ENCODE measurements around the gene IRAK3.
"Not testable (repeated sequence)": the region's sequence is repeated elsewhere in the genome, so short reads cannot be mapped to it uniquely, and the experiment has no call there.

The IRAK3 gene

DNA sequence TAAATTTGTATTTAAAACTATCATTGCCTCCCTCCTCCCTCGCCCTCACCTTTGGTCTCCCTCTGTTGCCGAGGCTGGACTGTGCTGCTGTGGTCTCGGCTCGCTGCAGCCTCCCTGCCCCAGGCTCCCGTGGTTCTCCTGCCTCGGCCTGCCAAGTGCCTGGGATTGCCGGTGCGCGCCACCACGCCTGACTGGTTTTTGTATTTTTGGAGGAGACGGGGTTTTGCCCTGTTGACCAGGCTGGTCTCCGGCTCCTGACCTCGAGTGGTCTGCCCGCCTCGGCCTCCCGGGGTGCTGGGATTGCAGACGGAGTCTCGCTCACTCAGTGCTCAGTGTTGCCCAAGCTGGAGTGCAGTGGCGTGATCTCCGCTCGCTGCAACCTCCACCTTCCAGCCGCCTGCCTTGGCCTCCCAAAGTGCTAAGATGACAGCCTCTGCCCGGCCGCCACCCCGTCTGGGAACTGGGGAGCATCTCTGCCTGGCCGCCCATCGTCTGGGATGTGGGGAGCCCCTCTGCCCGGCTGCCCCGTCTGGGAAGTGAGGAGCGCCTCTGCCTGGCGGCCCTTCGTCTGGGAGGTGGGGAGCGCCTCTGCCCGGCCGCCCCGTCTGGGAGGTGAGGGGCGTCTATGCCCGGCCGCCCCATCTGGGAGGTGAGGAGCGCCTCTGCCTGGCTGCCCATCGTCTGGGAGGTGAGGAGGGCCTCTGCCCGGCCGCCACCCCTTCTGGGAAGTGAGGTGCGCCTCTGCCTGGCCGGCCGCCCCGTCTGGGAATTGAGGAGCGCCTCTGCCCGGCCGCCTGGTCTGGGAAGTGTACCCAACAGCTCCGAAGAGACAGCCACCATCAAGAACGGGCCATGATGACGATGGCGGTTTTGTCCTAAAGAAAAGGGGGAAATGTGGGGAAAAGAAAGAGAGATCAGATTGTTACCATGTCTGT, 14.4 kb upstream of the IRAK3 start:
- DNase-seq (ENCODE audit: low spot score): not testable (repeated sequence)

DNA sequence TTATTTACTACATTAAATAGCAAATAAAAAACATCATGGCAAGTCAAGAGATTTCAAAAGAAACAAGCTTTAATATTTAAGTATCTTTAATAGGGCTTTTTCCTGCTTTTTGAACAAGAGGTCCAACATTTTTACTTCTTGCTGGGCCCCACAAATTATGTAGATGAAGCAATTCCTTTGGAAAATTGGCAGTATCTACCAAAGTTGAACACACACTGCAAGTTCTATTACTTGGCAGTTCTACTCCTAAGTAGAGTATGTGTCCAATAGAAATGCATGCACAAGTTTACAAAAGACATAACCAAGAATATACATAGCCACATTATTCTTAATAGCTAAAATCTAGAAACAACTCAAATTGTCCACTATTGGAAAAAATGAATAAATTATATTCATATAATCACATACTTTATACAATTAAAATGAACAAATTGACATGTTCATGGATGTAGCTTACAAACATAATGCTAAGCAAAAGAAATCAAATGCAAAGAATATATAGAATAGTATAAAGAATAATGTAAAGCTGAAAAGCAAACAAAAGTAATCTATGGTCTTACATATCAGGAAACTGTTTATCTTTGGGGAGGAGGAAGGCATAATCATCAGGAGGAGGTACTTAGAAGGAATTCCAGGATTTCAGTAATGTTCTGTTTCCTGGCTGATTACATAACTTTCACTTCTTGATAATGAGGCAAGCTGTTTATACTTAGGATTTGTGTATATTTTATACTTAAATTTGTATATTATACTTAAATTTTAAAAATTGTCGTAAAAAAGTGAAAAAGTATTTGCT, 12.7 kb upstream of the IRAK3 start:
- DNase-seq (ENCODE audit: low spot score): no peak

DNA sequence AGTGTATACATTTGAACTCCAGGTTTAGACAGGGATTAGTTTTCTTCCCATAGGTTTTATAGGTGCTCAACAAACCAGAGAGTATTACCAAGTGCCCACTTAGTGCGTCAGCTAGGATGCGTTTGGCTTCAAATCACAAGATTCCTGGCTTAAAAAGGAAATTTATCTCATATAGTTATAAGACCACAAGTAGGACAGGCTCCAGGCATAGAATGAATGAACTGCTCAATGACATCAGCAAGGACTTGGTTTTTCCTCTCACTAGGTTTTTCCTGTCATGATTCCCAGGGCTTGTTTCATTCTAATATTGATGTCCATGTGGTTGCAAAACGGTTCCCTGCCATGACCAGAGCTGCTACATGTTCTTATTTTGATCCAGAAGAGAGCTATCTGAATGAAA, 6.1 kb upstream of the IRAK3 start:
- no peak for DNase-seq (ENCODE audit: low spot score)

DNA sequence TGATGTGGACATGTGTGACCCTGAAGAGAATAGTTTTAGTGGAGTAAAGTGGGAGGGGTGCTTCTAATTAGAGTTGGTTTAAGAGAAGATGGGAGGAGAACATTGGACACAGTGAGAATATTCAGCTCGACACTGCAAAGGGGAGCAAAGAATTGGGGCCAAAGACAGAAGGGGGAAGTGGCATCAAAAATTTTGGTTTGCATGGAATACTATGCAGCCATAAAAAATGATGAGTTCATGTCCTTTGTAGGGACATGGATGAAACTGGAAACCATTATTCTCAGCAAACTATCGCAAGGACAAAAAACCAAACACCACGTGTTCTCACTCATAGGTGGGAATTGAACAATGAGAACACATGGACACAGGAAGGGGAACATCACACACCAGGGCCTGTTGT, 4.2 kb upstream of the IRAK3 start:
- DNase-seq (ENCODE audit: low spot score): not testable (repeated sequence)

DNA sequence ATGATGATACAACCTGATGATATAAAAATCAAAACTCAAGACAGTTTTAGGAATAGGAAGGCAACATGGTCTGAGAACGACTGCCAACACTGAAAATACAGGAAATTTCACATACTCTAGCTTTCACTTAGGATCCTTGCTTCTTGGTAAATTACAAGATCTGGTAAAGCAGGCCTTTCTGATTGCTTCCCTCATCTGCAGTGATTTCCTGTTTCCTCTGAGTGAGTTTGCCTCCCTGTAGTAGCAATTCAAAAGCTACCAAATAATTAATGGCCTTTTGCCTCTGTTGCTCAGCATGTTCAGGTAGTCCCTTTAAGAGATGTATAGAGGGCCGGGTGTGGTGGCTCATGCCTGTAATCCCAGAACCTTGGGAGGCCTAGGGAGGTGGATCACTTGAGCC, 2.0 kb upstream of the IRAK3 start:
- DNase-seq (ENCODE audit: low spot score): no peak

DNA sequence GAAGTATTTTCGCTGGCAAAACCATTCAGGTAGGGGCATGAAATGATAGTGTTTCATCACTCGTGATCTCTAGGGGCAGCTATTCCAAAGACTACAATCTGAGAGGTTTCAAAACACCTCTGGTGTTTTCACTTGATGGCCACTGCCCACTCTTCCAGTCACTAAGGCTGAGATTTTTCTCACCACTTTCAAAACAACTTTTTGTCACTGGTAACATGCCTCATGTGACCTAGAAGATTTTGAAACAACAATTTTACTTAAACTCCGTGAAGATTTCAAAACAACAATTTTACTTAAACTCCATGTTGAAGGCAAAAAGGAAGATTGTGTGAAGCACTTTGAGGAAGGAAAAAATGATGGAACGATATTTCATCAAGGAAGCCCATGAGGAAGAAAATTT, 1.2 kb upstream of the IRAK3 start:
- DNase-seq (ENCODE audit: low spot score): no peak

DNA sequence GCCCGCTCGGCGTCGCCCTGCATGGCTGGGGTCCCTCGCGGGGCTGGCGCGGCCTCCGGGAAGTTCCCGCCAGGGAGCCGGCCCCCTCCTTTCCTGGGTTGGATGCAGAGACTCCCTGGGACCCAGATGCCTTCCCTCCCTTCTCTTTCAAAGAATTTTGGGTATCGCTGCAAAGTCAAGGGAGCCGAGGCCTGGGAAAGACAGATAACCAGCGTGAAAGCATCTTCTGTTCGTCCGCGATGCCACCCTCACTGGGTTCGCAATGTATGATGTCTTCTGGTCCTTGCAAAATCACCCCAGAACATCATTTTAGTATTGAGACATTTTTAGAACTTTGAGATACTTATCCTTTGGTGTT, 451 bp downstream of the IRAK3 start:
- no peak for DNase-seq (ENCODE audit: low spot score)

DNA sequence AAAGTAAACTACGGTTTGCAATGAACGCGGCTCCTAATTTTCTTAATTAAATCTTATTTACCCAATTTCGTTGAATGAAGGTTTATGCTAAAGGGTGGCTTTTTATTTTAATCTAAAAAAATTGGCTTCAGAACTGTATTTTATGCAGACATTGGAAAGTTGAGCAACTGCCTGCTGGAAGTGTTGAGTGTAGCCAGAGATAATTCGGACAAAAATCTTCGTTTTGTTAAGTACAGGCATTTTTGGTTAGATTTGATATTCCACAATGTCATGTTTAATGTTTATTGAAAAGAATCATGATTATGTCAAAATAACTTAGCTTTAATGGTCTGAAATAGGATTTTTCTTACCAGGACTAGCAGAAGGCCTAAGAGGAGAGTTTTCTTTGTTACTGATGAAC, 875 bp downstream of the IRAK3 start:
- no peak for DNase-seq (ENCODE audit: low spot score)

DNA sequence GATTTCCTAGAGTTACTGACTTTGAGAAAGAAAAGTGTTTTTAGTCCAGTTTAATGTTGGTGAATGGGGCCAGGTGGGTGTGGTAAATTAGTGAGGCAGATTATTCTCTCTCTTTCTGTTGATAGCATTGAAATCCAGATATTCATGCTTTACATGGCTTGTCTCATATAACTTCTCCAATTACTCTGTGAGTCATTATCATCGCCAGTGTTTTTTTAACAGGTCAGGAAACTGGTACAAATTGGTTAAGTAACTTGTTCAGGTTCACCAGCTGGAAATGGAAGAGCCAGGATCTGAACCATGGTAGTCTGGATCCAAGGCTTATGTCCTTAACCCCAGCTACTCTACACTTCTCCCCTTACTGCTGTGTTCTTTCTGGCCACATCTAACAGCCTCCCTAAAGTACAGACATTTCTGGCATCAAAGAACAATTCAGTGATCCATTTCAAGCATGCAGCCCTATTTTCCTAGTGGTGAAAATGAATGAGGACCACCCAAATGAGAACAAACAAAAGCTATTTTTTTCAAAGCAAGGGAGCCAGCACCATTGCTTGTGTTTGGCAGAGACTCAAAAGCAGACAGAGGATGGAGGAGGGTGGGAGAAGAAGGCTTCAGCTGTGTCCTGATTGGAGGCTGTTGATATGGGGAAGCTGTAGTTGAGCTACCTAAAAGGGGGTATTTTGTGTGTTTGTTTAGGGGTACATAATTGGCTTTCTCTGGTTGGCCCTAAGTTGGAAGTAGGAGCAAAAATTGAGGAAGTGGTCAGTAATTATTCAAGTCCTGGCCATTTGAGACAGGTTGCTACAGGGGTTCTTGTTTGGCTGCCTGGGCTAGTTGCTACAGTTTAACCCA, 1.7 kb downstream of the IRAK3 start:
- DNase-seq (ENCODE audit: low spot score): no peak

DNA sequence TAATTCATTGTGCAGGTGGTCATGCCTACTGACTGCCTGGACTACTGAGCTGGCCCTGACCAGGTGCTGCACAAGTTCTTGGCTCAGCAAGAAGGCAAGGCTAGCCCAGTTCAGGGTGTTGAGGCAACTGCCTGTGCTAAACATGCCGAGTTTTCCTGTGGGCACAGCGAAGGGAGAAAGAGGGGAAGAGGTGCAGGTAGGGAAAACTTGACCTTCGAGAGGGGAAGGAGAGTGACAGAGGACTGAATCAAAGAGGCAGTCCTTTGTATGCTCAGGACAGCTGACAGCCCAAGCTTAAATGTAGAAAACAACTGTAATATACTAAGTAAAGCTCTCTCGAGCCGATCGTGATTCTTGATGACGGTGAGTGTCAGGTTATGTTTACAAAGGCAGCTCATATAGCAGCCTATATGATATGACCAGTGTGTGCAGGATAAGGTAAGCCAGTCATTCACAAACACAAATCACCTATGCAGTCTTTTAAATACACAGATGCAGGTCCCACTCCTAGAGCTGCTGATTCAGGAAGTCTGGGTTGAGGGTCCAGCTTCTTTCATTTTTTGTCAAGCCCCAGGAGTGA, 2.6 kb downstream of the IRAK3 start:
- DNase-seq (ENCODE audit: low spot score): no peak

DNA sequence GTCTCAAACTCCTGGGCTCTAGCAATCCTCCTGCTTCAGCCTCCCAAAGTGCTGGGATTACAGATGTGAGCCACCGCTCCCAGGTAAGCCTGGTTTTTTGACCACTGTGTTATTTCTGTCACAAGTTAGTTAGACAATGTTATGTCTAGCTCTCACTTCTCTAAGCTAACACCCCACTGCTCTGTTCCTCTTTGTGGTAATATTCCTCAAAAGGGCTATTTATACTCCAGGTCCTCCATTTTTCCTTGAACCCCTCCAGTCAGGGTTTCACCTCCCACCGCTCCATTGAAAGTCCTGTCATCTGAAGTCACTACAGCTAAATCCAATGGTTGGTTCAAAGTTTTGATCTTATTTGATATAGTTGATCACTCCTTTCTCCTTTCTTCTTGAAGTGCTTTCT, 5.1 kb downstream of the IRAK3 start:
- no peak for DNase-seq (ENCODE audit: low spot score)

DNA sequence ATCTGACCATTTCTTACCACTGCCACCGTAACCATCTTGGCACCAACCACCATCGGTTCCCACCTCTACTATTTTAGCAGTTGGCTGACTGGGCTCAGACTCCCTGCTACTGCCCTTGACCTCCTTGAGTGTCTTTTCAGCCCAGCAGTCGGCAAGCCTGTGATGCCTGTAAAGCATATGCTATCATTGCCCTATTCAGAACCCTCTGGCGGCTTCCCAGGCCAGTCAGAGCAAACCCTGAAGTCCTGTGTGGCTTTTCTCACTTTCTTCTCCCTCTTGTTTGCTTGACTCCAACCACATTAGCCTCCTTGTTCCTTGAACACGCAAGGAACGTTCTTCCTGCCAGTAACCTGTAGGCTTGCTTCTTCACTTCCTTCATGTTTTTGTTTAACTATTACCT, 6.2 kb downstream of the IRAK3 start:
- DNase-seq (ENCODE audit: low spot score): no peak

DNA sequence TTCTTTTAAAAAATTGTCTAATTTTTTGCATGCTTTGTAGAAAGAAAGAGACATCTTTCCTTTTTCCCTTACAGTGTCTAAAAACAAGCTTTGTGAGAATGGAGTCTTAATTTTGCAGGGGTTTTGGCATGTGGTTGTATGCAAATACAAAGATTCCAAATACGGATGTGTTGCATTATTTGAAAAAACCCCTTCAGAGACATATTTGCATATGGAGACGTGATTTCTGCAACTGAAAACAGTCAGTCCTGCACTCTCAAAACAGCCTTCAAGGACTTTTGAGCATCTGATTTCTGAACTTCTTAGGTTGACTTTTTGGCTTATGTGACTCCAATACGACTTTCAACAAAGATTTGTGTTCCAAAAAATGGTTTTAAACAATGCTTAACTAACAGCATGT, 7.8 kb downstream of the IRAK3 start:
- no peak for DNase-seq (ENCODE audit: low spot score)

DNA sequence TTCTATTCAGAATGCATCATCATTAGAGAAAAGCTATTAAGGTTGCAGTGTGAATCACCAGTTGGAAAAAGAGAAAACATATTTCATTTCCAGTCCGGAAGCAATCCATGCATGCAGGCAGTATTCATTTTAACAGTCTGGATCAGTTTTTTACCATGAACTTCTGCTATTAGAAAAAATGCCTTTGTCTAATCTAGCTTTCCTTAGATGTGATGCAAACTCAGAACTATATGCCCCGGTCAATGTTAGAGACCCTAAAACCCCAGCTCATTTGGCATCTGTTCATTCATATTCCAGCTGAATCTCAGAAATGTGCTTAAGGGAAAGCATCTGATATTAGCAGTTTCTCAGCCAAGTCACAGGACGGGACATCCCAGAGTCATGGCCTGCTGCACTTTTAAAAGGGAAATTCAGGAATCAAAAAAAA, 8.5 kb downstream of the IRAK3 start:
- no peak for DNase-seq (ENCODE audit: low spot score)

DNA sequence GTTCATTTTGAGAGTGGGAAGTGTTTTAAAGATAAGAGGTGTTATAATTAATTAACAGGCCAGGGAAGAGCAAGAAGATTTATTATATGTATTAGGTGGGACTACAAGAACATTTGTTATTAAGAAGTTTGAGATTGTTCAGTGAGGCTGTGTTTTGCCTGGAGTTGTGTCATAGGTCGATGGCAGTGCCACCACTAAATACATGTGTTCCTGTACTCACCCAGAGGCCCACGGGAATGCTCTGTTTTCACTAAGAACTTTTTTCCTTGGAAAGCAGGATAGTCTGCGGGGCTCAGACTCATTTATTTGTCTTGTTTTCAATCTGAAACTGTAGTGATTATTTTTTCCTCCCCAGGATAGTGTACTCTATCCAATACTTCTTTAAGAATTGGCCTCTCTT, 10.1 kb downstream of the IRAK3 start:
- DNase-seq (ENCODE audit: low spot score): no peak

DNA sequence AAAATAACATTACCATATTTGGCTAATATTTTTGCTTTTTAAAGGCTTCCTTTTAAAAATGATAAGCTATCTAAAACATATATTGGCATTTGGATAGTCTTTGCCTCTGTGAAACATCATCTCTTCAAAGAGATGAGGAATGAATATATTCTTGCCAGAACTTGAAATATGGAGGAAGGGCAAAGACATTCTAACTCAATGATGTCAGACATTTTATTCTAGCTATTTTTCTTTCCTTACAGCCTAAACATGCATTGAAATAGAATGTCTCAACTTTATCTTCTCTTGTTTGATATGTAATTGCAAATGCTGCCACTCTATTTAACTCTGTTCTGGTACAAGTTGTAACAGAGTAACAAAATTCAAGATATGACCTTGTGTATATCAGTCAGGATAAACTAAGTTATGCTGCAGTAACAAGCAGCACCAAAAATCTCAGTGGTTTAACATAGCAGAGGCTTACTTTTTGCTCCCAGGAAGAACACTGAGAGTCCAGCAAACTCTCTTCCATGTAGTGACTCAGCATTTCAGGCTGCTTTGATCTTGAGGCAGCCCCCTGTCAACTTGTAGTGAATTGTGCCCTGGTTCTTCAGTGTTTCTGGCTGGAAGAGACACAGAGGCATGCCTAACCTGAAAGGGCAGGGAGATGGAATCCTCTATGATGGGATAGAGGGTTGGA, 11.0 kb downstream of the IRAK3 start:
- no peak for DNase-seq (ENCODE audit: low spot score)

DNA sequence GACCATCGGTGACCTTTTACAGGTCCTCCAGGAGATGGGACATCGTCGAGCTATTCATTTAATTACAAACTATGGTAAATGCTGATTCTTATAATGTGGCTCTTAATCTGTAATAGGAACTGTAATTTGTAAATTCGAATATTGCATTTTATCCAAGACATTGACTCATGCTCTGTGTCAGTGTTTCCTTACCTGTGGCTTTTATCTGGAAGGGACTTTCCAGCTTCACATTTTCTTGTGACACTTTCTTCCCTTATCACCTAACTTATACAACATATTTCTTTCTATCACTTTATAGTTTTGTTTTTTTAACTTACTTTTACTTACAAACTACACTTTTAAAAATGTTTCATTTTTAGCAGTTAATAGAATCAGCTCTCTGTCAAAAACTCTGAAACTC, 14.8 kb downstream of the IRAK3 start:
- DNase-seq (ENCODE audit: low spot score): no peak

DNA sequence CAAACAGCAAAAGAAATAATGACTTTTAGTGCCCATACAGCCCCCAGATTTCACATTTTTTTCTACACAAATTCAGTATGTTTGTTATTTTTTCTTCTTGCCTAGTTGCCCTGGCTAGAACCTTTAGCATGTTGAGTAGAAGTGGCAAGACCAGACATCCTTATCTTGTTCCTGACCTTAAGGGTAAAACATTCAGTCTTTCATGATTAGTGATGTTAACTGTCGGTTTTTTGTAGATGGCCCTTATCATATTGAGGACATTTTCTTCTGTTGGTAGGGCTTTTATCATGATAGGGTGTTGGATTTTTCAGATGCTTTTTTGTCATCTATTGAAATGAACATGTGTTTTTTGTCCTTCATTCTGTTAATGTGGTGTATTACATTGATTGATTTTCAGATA, 17.1 kb downstream of the IRAK3 start:
- DNase-seq (ENCODE audit: low spot score): no peak

DNA sequence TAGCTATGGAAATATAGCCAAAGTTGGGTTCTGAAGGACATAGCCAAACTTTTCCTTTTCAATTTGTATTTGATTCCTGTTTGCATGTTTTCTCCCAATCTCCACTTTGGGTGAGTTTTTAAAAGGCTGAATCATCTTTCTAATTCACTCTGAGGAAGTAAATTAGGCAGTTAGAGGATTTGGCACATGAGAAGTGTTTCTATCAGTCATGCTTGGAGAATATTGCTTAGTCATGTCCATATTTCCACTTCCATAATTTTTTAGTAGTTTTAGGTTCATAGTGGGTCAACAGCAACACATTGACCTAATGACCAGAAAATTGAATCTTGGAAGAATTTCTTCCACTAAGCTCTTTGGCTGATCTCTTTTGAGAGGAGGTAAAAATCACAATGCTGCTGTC, 21.8 kb downstream of the IRAK3 start:
- DNase-seq (ENCODE audit: low spot score): peak; percentile 29

DNA sequence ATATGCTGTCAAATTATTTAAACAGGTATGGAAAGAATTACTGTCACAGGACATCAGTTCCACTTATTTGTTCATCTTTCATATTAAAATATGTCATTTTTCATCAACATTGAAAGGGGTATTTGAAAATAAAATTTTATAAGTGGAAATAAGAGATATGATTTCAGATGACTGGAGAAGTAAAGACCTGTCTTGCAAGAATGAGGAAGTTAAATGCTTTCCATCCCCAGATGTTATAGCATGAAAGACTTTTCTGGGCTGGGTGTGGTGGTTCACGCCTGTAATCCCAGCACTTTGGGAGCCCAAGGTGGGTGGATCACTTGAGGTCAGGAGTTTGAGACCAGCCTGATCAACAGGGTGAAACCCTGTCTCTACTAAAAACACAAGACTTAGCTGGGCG, 22.6 kb downstream of the IRAK3 start:
- DNase-seq (ENCODE audit: low spot score): not testable (repeated sequence)

DNA sequence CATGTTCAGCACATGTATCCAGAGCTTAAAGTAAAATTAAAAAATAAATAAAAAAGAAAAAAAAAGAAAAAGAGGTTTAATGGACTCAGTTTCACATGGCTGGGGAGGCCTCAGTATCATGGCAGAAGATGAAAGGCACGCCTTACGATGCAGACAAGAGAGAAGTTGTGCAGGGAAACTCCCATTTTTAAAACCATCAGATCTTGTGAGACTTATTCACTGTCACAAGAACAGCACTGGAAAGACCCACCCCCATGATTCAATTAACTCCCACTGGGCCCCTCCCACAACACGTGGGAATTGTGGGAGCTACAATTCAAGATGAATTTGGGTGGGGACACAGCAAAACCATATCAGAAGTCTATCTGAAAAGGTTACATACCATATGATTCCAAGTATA, 24.0 kb downstream of the IRAK3 start:
- DNase-seq (ENCODE audit: low spot score): not testable (repeated sequence)

Measured in RKO (cell line).